GM18505 (cell line): ENCODE data around the gene PIK3CA.
"Not testable (repeated sequence)": the region's sequence is repeated elsewhere in the genome, so short reads cannot be mapped to it uniquely, and the experiment has no call there.

ENCODE experiments used
- ATAC-seq: cut with Tn5 transposase; IDR thresholded peaks from one replicate; pipeline ENCODE4 v1.9.1; 2021; ENCODE audit not compliant: unreplicated experiment
- POLR2A ChIP-seq: IDR thresholded peaks from 4 replicates; pipeline ENCODE4 v1.6.1; 2011; ENCODE audit warnings: borderline replicate concordance; ENCODE audit not compliant: insufficient read depth, insufficient read length; ENCODE audit errors: extremely low read depth

PIK3CA gene

GRCh38 chr3:179190581-179190980 is 42.4 kb downstream of the PIK3CA start:
- no peak for ATAC-seq
- no peak for TF ChIP-seq POLR2A

DNA sequence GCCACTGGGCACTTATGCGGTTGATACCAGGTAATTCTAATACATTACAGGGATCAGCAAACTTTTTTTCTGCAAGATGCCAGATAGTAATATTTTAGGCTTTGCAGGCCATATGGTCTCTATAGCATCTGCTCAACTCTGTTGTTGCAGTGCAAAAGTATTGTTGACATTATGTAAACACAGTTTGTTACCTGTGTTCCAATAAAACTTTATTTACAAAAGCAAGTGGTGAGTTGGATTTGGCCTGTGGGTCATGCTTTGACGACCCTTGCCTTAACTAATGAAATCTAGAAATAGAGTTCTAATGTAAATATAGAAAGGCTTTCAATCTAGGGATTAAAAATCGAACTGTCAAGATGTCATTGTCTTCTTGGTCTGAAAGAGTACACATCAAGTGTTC is 44.4 kb downstream of the PIK3CA start:
- TF ChIP-seq POLR2A: no peak

DNA sequence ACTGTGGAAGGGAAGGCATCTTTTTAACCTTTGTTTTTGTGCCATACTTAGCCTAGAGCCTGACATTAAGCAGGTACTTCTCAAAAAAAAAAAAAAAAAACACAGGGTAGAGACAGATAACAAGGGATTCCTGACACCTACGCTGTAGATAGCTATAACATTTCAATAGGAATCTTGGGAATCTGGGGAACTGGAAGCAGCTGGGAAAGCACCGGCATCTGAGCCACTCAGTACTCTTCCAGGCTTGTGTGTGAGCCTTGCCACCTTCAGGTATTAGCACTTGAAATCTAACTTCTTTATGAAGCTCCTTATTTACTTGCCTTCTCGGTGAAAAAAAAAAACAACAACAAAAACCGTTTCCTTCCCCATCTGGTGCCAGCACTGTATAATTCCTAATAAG is 46.8 kb downstream of the PIK3CA start:
- TF ChIP-seq POLR2A: no peak
- no peak for ATAC-seq

More for the DNA sequence above, 44.4 kb downstream of the PIK3CA start:
- ATAC-seq: no peak

DNA sequence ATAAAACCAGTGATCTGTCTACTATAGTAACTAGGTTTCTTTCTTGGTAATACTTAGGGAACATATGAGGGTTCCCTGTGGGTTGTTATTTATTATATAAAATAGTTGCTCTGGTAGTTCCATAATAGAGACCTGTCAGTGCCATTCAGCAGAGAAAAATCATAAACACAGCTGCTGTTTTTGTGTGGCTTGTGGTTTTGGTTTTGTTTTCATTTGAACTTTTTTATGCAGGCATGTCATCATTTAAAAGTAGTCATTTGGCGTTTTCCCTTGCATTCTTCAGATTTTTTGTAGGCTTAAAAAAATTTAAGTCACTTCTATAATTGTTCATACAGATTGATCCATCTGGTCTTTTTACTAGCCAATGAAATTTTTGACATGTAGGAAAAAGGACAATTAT is 47.9 kb downstream of the PIK3CA start:
- no peak for TF ChIP-seq POLR2A
- peak; percentile 75 for ATAC-seq

- no peak for TF ChIP-seq POLR2A
- ATAC-seq: no peak
These were observed 48.5 kb downstream of the PIK3CA start for GRCh38 chr3:179196700-179197099.

DNA sequence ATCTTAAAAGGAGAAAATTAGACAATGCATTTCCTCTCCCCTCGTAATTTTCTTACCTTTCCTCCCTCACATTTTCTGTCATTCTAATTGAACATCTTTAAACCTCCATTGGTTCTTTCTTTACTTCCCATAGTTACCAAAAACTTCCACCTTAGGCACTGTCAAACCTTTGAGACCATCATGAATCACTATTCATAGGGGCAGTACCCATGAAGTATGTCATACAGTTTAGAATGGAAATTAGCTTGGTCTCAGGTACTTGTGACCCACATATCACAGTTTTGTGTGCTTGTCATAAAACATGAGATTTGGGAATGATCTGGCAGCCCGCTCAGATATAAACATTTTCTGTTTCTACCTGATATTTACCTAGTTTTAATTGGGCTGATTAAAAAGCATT is 52.6 kb downstream of the PIK3CA start:
- no peak for TF ChIP-seq POLR2A
- no peak for ATAC-seq

- ATAC-seq: not testable (repeated sequence)
These were observed 67.4 kb downstream of the PIK3CA start for GRCh38 chr3:179215550-179215949.

- ATAC-seq: not testable (repeated sequence)
These were observed 70.1 kb downstream of the PIK3CA start for GRCh38 chr3:179218213-179218612.

DNA sequence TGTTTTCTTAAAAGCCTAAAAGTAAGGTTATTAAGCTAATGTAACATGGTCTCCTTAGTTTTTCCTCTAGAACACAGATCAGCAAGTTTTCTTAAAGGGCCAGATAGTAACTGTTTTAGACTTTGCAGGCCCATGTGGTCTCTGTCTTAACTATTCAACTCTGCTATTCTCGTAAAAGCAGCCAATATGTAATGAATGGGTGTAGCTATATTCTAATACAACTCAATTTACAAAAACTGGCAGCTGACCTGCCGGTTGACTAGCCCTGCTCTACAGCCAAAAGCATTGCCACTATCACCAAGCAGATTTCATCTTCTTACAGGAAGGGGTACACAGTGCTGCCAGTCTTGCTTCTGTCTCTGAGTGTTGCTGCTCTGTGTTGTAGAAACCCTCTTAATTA is 75.4 kb downstream of the PIK3CA start:
- no peak for ATAC-seq
- no peak for TF ChIP-seq POLR2A

DNA sequence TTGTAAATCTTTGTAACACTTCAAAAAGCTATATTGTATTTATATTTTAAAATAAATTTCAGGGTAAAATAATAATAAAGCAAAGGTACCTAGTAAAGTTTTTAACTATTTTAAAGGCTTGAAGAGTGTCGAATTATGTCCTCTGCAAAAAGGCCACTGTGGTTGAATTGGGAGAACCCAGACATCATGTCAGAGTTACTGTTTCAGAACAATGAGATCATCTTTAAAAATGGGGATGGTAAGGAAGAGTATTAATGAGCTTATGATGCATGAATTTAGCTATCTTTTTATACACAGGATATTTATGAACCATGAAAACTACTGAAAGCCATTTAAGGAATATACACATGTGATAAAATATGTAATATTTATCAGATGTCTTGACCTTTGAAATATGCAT is 76.4 kb downstream of the PIK3CA start:
- TF ChIP-seq POLR2A: no peak
- ATAC-seq: no peak

DNA sequence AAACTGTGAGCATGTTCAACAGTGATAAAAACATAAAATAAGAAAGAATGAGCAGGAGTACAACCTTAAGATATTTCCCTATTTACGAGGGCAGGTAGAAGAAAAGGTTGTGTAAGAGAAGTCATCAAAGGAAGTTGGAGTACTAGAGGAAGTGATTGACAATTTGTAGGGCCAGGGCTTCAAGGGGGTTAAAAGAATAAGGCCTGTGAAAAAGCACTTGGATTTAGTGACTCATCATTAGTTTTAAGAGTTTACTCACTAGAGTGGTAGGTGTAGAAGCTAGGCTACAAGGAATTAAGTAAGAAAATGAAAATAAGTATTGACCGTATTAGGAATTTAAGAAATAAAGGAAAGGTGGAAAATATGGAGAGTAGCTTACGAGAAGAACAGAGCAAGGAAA is 79.2 kb downstream of the PIK3CA start:
- ATAC-seq: no peak
- no peak for TF ChIP-seq POLR2A

GRCh38 chr3:179229177-179229576 is 81.0 kb downstream of the PIK3CA start:
- no peak for ATAC-seq
- TF ChIP-seq POLR2A: no peak

- no peak for ATAC-seq
- TF ChIP-seq POLR2A: no peak
These were observed 84.9 kb downstream of the PIK3CA start for GRCh38 chr3:179233043-179233442.

GRCh38 chr3:179234199-179234598 is 86.0 kb downstream of the PIK3CA start:
- ATAC-seq: no peak

GRCh38 chr3:179236669-179237301 is 88.6 kb downstream of the PIK3CA start:
- TF ChIP-seq POLR2A: no peak
- peak; percentile 73 for ATAC-seq

More at GRCh38 chr3:179234199-179234598, 86.0 kb downstream of the PIK3CA start:
- TF ChIP-seq POLR2A: no peak

DNA sequence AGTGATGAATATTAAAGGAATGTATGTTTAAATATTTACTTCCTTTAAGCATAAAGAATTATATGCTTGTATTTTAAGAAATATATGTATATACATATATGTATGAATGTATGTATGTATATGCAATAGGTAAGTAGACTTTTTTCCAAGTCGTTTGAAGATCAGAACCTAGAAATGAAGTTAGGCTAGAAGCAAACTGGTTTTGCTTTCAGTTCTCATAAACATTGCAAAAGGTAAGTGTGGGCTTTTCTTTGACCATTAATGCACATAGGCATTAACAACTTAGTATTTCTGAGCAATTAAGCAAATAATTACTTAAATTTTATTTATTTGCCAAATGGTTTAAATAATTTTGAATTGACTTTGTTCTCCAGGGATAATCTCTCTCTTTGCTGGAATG is 92.1 kb downstream of the PIK3CA start:
- ATAC-seq: not testable (repeated sequence)

DNA sequence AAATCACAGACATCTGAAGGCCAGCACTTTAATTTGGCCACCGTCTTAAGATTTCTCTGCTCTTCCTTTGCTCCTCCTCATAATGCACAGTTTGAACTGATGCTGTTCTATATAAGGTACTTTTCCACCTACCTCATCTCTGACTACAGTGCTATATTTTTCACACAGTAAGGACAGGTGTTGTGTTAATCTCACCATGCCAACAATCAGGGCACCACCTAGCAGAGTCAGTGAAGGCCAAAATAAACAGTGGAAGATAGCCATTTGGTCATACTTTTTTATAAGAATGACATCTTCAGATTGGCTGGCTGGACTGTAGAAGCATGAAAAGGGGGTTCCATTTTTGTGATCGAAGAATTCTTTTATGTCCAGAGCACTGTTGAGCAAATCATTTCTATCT is 94.7 kb downstream of the PIK3CA start:
- not testable (repeated sequence) for ATAC-seq
